H1 (cell line): ENCODE data around the gene SKAP2. TPM values are rescaled to one million over a fixed set of nuclear protein-coding genes. Genes with fewer than 3 reads are reported as not detected.
A peak's percentile ranks its signal among the peaks of the same experiment; 100 is the strongest.

ENCODE experiments used
- CBX8 ChIP-seq: fragments of 300-800, 300-1000 bp; sonication (generic); IDR thresholded peaks from 2 replicates; pipeline ENCODE4 v1.7.1; 2016; ENCODE audit warnings: low read depth, low read length, borderline replicate concordance
- CHD7 ChIP-seq: fragments of 300-600 bp; sonication (generic); IDR thresholded peaks from 2 replicates; pipeline ENCODE4 v1.7.1; 2012; ENCODE audit warnings: low read length, moderate library complexity, mild to moderate bottlenecking, inconsistent platforms; ENCODE audit not compliant: insufficient replicate concordance
- JUN ChIP-seq: IDR thresholded peaks from 2 replicates; pipeline ENCODE4 v1.6.1; 2011; ENCODE audit warnings: low read depth, mild to moderate bottlenecking, improper control_type of control experiment, low read length
- polyA plus RNA-seq, 7 experiments: library from polyadenylated mRNA; depleted of rRNA in 3 of 7; stranded (reverse) in 5 of 7; unstranded in 2 of 7; fragments of >200 nt in 5 of 7; fragments of 200-250 nt in 2 of 7; gene quantifications; 1 replicate in 5 of 7; 2 replicates in 1 of 7; 4 replicates in 1 of 7; pipeline versions ENCODE4 v1.2.1 to v1.2.3, GENCODE V29; 2011 to 2013; ENCODE audit warnings: missing spikeins in 2 of 7, mixed read lengths in 2 of 7
- total RNA-seq: library from RNA; stranded (reverse); fragmentation: NEBNext Ultra II Directional; extraction: Animal tissue kit (Norgen Biotek cat#: 25700); gene quantifications from 2 replicates; pipeline ENCODE4 v1.2.1, GENCODE V29; 2021

The SKAP2 gene
- total and polyA plus RNA-seq, 2 of the 8 experiments (the other 6 are each of a cell fraction or from before 2014, with no cell fraction given): 0.53 to 5.1 TPM

DNA sequence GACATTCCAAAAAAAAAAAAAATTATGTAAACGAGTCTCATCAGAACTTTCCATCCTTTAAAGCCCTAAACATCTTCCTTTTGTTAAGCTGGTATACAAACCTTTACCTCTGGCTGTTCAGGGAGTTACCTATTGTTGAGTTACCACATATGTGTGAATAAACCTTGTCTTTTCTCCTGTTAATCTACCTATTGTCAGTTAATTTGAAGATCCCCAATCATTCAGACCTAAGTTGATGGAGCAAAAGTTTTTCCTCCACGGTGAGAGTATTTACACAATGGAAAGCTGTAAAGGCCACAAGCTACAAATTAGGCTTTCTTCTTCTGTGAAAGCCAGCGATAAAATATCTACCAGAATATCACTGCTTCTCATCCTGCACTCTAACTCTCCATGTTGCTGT is 80.3 kb downstream of the SKAP2 start (continued):
- TF ChIP-seq CHD7 (peak; percentile 67), CBX8 (no peak), JUN (no peak)
